Hepatocyte (in vitro differentiated cells): Measurements from ENCODE around the gene LAMA3.

ENCODE experiments used
- CTCF ChIP-seq: fragments of 200-600 bp; sonication (generic); IDR thresholded peaks from 2 replicates; pipeline ENCODE4 v1.5.1; 2016; ENCODE audit warnings: antibody characterized with exemption, mild to moderate bottlenecking; ENCODE audit not compliant: poor library complexity
- EZH2 ChIP-seq: fragments of 200-600 bp; sonication (generic); IDR thresholded peaks from 2 replicates; pipeline ENCODE4 v1.6.1; 2016; ENCODE audit warnings: antibody characterized with exemption, mild to moderate bottlenecking, borderline replicate concordance
- EZH2phosphoT487 ChIP-seq: fragments of 200-600 bp; sonication (generic); IDR thresholded peaks from one replicate; pipeline ENCODE4 v1.6.1; 2018; ENCODE audit warnings: antibody characterized with exemption, mild to moderate bottlenecking, low read depth, moderate library complexity; ENCODE audit not compliant: unreplicated experiment, severe bottlenecking

- TF ChIP-seq EZH2 (no peak), CTCF (no peak), EZH2phosphoT487 (no peak)
Observed at GRCh38 chr18:23784832-23785245, 95.6 kb downstream of the LAMA3 start.
